Left ventricle myocardium inferior (tissue), 1 donor: Measurements from ENCODE around the gene SMAD4. TPM values are rescaled to one million over a fixed set of nuclear protein-coding genes. Genes with fewer than 3 reads are reported as not detected.

Experiments
- DNase-seq: peaks from one replicate; pipeline ENCODE4 v3.0.0-alpha.2; 2020
- H3K27ac ChIP-seq: fragments of 200-600 bp; replicated peaks from 2 replicates; pipeline ENCODE4 v1.8.0; 2021
- H3K27me3 ChIP-seq: fragments of 200-600 bp; 2 replicates; pipeline ENCODE4 v1.8.0; 2021; ENCODE audit warnings: low read depth
- H3K36me3 ChIP-seq: fragments of 200-600 bp; 2 replicates; pipeline ENCODE4 v1.8.0; 2021
- H3K4me1 ChIP-seq: fragments of 200-600 bp; 2 replicates; pipeline ENCODE4 v1.8.0; 2021
- H3K4me3 ChIP-seq: fragments of 200-600 bp; 2 replicates; pipeline ENCODE4 v1.8.0; 2021; ENCODE audit warnings: mild to moderate bottlenecking, moderate library complexity
- H3K9me3 ChIP-seq: fragments of 200-600 bp; replicated peaks from 2 replicates; pipeline ENCODE4 v1.8.0; 2021
- intact Hi-C: fragments of 100-400 bp; cut with micrococcal nuclease; formaldehyde crosslinking; loops from one replicate; pipeline ENCODE4 v1.11.0; 2022
- total RNA-seq: library from RNA; stranded (reverse); fragmentation: NEBNext Ultra II Directional; extraction: Animal tissue kit (Norgen Biotek cat#: 25700); gene quantifications from one replicate; pipeline ENCODE4 v1.2.1, GENCODE V29; 2021
- TF ChIP-seq, protein P1 (sequence below): fragments of 200-600 bp; IDR thresholded peaks from 2 replicates; pipeline ENCODE4 v1.8.0; 2021; ENCODE audit warnings: antibody characterized with exemption, mild to moderate bottlenecking, borderline replicate concordance
- donor health status: DM: no; HTN: yes; CAD: no; lungs with severe emphysema.

SMAD4 gene
- total RNA-seq, 1 donor from 2014 or later, result 82.9 TPM

DNA sequence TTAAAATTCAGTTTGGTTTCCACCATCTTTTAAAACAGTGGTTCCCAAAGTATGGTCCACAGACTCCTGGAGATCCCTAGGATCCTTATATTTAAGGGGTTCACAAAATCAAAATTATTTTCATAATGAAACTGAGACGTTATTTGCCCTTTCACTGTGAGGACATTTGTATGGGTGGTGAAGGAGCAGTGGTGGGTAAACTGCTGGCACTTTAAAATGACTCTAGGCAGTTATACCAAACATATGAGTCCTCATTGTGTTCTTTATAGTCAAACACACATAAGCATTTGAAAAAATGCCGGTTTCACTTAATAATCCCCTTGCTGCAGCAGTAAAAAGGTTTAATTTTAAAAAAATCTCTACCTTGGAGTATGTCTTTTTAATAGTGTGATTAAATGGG is 7.2 kb downstream of the SMAD4 start:
- TF ChIP-seq, protein P1, sequence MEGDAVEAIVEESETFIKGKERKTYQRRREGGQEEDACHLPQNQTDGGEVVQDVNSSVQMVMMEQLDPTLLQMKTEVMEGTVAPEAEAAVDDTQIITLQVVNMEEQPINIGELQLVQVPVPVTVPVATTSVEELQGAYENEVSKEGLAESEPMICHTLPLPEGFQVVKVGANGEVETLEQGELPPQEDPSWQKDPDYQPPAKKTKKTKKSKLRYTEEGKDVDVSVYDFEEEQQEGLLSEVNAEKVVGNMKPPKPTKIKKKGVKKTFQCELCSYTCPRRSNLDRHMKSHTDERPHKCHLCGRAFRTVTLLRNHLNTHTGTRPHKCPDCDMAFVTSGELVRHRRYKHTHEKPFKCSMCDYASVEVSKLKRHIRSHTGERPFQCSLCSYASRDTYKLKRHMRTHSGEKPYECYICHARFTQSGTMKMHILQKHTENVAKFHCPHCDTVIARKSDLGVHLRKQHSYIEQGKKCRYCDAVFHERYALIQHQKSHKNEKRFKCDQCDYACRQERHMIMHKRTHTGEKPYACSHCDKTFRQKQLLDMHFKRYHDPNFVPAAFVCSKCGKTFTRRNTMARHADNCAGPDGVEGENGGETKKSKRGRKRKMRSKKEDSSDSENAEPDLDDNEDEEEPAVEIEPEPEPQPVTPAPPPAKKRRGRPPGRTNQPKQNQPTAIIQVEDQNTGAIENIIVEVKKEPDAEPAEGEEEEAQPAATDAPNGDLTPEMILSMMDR, result no peak
- Histone ChIP-seq H3K27ac (no peak overlapping the region), H3K27me3 (no peaks in the 10 kb centered on the region), H3K36me3 (no peaks in the 10 kb centered on the region), H3K4me3 (no peak overlapping the region), H3K9me3 (no peaks in the 10 kb centered on the region), H3K4me1 (peaks cover 100% of the 10 kb centered on the region)
- intact Hi-C loops, result no loop called here
- DNase-seq, result no peak

DNA sequence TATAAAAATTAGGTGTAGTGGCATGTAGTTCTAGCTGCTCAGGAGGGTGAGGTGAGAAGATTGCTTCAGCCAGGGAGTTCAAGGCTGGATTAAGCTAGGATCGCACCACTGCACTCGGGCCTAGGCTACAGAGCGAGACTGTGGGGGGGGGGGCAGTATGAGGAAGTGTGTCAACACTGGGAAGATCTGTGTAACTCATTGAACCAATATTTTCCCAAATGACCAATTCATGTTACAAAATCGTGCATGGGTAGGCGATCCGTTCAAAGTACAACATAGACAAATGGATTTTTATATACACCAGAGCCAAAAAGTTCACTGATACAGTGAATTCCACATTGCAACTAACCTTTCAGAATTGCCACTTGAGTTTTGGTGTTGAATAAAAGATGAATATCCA is 8.1 kb downstream of the SMAD4 start:
- no peak for DNase-seq
- intact Hi-C loops, result no loop called here
- H3K9me3 ChIP-seq, result no peaks in the 10 kb centered on the region
- no peak overlapping the region for H3K4me3 ChIP-seq
- no peak overlapping the region for H3K27ac ChIP-seq
- peaks cover 100% of the 10 kb centered on the region for H3K4me1 ChIP-seq
- TF ChIP-seq, protein P1, result no peak
- H3K36me3 ChIP-seq, result no peaks in the 10 kb centered on the region
- H3K27me3 ChIP-seq, result no peaks in the 10 kb centered on the region

DNA sequence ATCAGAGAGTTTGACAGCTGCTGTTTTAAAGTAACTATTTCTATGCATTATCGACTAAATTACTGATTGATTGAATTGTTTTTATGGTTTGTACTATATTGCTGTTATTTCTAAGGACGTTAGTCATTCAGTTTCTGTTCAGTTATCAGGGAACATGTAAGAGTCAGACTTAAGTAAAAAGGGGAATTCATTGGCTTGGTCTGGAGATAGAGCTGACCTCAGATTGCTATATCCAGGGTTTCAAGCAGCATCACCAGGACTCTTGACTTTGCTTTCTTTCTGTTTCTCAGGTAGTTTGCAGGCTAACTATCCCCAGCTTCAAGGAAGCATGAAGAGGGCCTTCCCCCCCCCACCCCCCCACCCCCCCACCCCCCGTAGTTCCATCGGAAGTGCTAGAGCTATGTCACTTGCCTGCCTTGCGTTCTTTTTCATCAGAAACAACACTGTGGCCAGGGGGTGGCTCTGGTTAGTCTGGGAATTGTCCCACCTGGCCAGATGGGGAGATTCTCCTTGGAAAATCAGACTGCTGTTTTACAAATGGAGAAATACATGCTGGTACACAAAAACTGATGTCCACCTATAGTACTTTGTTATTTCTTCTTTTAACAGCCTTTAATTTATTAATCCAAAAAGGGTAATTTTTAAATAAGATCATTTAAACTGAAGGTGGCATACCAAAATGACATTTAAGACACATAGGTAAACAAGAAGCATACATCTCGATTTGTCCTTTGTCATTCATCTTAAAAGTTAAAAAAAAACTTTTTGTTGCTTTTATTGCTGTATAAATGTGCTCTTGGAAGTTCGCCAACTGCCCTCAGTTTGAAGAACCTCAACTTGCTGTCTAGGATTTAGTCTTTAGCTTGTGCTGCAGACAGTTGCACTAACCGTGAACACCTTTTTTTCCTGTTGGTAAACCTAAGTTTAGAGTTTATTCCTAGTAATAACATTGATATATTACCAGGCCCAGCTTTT is 9.4 kb downstream of the SMAD4 start:
- H3K4me1 ChIP-seq, result peaks cover 100% of the 10 kb centered on the region
- no peak overlapping the region for H3K27ac ChIP-seq
- TF ChIP-seq, protein P1, result no peak
- no peaks in the 10 kb centered on the region for H3K36me3 ChIP-seq
- no peaks in the 10 kb centered on the region for H3K27me3 ChIP-seq
- no peak overlapping the region for H3K4me3 ChIP-seq
- no peaks in the 10 kb centered on the region for H3K9me3 ChIP-seq
- intact Hi-C loops, result loop anchor here (10.0 kb wide), 1 partner anchor 155 kb away; the partner anchor contains the start of gene MEX3C
- no peak for DNase-seq

DNA sequence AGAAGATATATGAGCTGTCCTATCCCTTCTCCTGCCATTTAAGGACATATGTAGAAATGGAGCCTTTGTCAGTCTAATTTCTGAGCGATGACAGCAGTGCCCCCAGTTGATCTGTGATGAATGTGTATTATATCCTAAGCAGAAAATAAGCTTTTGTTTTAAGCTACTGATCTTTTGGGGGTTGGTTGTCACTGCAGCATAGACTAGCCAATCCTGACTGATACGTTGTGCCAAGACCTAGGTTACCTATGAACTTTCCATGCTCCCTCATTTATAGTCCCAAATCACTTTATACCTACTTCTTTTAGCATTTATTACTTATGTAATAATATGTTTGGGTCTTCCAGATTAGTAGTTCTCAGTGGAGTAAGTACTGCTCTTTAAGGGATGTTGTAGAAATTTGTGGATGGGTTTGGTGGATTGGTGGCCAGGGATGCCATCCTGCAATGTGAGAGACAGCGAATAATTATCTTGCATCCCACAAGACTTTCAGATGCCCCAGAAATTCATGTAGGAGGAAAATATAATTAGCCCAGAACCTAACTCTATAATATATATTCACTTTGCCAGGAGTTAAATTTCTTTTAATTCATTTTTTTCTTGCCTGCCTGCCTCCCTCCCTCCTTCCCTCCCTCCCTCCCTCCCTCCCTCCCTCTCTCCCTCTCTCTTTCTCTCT is 11.8 kb downstream of the SMAD4 start:
- intact Hi-C loops, result loop anchor here (10.0 kb wide), 1 partner anchor 153 kb away; the partner anchor contains the start of gene MEX3C
- no peaks in the 10 kb centered on the region for H3K9me3 ChIP-seq
- peak overlapping the region; percentile 13 for H3K27ac ChIP-seq
- DNase-seq, result no peak
- TF ChIP-seq, protein P1, result no peak
- peaks cover 96% of the 10 kb centered on the region for H3K4me1 ChIP-seq
- no peaks in the 10 kb centered on the region for H3K36me3 ChIP-seq
- H3K27me3 ChIP-seq, result no peaks in the 10 kb centered on the region
- H3K4me3 ChIP-seq, result no peak overlapping the region

DNA sequence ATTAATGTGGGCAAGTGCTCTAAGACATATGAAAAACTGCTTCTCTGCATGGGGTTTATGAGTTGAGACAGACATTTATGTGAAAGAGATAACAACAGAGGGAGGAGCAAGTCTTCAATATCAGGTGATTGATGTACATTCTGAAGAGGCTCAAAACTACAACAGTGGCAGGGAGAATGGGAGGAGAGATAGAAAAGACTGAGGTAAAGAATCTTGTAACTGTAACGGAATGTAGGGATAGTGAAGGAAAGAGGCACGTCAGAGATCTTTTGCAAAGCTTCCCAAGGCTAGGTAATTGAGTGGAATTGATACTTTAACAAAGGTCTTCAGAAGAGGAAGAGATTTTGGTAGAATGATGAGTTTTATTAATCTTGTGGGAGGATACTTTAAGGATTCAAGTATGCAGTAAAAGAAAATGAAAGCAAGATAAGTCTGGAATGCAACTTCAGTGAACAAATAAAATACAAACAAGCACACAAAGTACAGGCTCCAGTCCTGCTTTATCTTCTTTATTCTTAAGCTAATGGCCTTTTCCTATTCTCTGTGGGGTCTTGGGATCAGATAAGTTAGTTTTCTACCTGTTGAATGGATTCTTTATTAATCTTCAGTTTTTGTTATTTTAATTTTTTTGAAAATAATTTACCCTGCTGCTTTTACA is 15.0 kb downstream of the SMAD4 start:
- TF ChIP-seq, protein P1, result no peak
- intact Hi-C loops, result loop anchor here (10.0 kb wide), 1 partner anchor 150 kb away; the partner anchor contains the start of gene MEX3C
- Histone ChIP-seq H3K27me3 (no peaks in the 10 kb centered on the region), H3K9me3 (no peaks in the 10 kb centered on the region), H3K4me1 (peaks cover 64% of the 10 kb centered on the region), H3K27ac (peak overlapping the region; percentile 42), H3K4me3 (peak overlapping the region; percentile 31), H3K36me3 (peaks cover 21% of the 10 kb centered on the region)
- no peak for DNase-seq
